GM12872 (cell line): ENCODE results near the gene DNM3.

Source experiments
- TF ChIP-seq, protein P1 (sequence below): IDR thresholded peaks from 3 replicates; pipeline ENCODE4 v1.5.1; 2011; ENCODE audit warnings: low read depth, mild to moderate bottlenecking, low read length, moderate library complexity; ENCODE audit not compliant: insufficient read depth

The DNM3 gene

DNA sequence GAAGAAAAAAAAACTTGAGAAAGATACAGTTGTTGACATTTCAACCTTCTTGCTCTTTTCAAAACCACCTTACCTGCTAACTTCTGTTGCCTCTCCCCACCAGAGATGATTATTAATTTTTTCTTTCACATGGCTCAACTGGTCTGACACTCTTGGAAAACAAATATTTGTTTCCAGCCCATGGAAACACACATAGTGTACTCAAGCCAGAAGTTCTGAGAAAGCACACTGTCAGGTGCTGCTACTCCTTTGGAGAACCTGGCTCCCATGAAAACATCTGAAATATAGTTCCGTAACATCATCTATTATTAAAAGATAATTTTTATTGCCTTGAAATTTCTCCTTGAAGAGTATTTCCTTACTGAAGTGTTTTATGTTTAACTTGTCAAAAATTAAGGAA is 434.2 kb downstream of the DNM3 start:
- TF ChIP-seq, protein P1, sequence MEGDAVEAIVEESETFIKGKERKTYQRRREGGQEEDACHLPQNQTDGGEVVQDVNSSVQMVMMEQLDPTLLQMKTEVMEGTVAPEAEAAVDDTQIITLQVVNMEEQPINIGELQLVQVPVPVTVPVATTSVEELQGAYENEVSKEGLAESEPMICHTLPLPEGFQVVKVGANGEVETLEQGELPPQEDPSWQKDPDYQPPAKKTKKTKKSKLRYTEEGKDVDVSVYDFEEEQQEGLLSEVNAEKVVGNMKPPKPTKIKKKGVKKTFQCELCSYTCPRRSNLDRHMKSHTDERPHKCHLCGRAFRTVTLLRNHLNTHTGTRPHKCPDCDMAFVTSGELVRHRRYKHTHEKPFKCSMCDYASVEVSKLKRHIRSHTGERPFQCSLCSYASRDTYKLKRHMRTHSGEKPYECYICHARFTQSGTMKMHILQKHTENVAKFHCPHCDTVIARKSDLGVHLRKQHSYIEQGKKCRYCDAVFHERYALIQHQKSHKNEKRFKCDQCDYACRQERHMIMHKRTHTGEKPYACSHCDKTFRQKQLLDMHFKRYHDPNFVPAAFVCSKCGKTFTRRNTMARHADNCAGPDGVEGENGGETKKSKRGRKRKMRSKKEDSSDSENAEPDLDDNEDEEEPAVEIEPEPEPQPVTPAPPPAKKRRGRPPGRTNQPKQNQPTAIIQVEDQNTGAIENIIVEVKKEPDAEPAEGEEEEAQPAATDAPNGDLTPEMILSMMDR, result no peak

GRCh38 chr1:172276120-172276818 is 435.0 kb downstream of the DNM3 start:
- TF ChIP-seq, protein P1, result no peak

DNA sequence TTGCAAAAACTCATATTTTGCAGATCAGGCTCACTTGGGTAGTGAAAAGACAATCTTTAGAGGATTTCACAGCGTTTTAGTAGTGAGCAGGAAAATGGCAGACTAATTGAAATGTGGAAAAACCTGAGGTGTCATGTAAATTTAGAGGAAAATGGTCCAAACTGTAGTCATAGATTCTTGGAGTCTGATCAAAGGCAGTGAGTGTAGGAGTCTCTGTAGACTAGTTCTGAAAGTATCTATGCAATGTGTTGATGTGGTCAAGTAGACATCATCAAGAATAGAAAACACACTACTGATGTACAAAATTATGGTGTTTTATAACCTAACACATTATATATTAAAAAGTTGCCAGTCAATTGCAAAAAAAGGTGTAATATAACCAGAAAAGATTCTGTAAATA is 436.0 kb downstream of the DNM3 start:
- TF ChIP-seq, protein P1, result no peak

DNA sequence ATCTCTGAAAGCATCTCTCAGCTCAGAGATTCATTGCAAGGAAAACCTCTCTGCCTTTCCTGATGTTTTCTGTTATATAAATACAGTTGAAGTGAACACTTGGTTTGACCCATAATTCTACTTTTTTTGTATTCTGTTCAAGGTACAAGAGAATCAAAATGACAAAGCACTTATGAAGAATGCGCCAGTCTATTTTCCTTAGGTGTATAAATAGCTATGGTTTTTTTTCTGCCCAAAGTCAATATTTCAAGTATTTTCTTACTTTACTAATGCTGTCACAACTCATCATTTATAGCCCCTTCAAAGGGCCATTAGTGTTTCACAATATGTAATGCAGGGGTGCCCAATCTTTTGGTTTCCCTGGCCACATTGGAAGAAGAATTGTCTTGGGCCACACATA is 436.7 kb downstream of the DNM3 start:
- TF ChIP-seq, protein P1, result no peak

GRCh38 chr1:172278478-172278877 is 437.2 kb downstream of the DNM3 start:
- TF ChIP-seq, protein P1, result no peak

- TF ChIP-seq, protein P1, result no peak
Observed at GRCh38 chr1:172279939-172280636, 438.8 kb downstream of the DNM3 start.

GRCh38 chr1:172283766-172284165 is 442.5 kb downstream of the DNM3 start:
- TF ChIP-seq, protein P1, result no peak
